GM21825 (cell line): ENCODE measurements around the gene MFN2.
"Not testable (repeated sequence)": the region's sequence is repeated elsewhere in the genome, so short reads cannot be mapped to it uniquely, and the experiment has no call there.

Experiments used
- ATAC-seq: cut with Tn5 transposase; IDR thresholded peaks from one replicate; pipeline ENCODE4 v1.9.1; 2021; ENCODE audit warnings: mild to moderate bottlenecking, moderate library complexity; ENCODE audit not compliant: unreplicated experiment

The MFN2 gene

DNA sequence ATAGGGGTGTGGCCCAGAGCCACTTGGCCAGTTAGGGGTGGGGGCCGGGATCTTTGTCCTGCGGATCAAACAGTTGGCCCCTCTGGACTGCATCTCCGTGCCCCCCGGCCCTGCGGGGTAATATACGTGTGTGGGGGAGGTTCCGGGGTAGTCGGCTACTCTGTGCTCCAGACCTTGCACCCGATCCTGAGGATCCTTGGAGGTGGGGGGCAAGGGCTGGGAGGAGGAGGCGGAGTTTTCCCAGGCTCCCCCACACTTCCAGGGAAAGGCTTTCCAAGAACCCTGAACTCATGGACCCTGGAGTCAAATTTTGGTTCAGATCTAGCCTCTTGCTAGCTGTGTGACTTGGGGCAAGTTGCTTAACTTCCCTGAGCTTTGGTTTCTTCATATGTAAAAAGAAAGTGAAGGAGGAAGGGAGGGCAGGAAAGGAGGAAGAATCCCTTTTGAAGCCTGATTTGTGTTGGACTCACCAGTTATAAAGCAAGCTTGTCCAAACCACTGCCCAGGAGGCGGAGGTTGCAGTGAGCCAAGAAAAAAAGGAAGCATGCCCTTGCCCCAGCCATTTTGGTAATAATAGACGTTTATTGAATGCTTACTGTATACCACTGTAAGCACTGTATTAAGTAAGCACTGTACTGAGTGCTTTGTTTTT, 39.7 kb downstream of the MFN2 start:
- no peak for ATAC-seq

DNA sequence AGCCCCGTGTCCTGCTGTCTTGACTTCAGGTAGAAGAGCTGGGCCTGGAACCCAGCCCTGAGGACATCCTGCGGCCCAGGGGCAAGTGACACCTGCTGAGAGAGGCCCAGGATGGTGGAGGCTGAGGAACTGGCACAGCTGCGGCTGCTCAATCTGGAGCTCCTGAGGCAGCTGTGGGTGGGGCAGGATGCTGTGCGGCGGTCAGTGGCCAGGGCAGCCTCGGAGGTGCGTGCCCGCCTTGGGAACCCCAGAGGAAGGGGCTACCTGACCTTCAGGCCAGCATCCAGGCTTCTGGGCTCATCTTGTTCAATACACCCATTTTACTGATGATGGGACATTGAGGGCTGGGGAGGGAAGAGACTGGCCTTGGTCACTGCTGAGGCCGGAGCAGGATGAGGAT, 41.4 kb downstream of the MFN2 start:
- ATAC-seq: no peak

DNA sequence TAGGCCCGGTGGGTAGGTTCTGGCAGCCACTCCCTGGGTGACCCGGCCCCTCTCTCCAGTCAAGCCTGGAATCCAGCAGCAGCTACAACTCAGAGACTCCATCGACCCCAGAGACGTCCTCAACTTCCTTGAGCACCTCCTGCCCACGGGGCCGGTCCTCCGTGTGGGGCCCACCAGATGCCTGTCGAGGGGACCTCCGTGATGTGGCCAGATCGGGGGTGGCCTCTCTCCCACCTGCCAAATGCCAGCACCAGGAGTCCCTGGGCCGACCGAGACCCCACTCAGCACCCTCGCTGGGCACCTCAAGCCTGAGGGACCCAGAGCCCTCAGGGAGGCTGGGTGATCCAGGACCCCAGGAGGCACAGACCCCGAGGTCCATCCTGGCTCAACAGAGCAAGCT, 41.8 kb downstream of the MFN2 start:
- no peak for ATAC-seq

DNA sequence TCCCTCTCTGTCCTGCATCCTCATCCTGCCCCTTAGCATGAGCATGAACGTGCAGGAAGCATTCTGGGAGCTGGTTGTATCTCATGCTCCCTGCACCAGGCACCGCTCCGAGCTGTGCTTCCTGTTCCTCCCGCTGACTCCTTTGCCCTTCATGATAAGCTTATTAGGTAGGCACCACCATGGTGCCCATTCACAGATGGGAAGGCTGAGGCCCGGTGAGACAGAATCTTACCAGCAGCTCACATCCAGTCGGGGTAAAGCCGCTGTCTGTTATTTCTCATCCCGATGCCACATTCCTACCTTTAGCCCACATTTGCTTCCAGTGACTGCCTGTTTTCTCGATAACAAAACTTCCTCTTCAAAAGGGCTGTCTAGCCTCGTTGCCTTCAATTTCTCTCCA, 46.3 kb downstream of the MFN2 start:
- ATAC-seq: no peak

DNA sequence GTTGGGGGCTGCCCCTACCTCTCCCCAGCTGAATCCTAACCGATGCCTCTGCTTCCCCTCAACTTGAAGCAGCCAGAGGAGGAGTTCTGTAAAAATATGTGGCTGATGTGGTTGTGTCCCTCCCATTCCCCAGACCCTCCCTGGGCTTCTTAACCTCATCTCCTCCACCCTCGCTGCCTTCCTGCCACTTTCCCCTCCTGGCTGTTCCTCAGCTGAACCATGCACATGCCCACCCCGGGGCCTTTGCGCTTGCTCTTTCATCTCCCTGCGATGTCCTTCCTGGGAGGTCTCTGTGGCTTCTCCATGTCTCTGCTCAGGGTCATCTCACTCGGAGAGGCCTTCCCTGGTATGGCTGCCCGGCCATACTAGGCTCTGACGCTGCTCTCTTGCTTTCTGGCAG, 48.0 kb downstream of the MFN2 start:
- ATAC-seq: no peak

DNA sequence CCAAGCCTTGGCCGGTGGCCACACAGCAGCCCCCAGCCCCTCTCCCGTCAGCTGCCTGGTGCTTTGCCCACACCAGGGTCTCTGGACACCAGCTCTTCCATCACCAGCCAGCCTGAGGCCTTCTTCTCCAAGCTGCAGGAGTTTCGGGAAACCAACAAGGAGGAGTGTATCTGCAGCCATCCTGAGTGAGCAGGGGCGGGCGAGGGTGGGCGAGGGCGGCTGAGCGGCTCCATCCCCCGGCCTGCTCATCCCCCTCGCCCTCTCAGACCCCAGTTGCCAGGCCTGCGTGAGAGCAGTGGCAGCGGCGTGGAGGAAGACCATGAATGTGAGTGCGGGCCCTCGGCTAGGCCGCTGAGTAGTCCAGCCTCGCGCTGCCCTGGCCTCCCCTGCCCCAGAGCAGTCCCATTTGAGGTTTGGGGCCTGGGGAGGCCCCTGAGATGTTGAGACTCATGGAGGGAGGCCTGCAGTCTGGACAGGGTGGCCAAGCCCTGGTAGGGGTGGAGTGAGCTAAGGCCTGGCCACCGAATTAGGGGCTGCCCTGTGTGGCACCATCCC, 48.8 kb downstream of the MFN2 start:
- ATAC-seq: no peak

DNA sequence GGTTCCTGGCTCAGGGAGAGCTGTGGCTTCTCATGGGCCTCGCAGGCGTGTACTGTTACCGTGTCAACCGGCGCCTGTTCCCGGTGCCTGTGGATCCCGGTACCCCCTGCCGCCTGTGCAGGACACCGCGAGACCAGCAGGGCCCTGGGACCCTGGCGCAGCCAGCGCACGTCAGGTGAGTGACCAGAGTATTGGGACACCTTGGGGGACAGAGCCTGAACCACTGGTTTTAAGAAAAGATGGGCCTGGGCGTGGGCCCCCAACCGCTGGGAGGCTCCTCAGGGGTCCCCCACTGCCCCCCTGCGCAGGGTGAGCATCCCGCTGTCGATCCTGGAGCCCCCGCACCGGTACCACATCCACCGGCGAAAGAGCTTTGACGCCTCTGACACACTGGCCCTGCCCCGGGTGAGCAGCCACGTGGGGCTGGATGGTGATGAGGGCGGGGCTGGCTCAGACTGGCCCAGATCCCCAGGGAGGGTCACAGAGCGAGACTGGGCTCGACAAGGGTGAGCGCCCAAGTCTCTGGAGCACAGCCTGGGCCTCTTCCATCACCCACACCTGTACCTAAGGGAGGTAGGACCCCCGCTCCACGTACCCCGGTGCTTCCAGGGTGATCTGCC, 49.6 kb downstream of the MFN2 start:
- ATAC-seq: no peak

DNA sequence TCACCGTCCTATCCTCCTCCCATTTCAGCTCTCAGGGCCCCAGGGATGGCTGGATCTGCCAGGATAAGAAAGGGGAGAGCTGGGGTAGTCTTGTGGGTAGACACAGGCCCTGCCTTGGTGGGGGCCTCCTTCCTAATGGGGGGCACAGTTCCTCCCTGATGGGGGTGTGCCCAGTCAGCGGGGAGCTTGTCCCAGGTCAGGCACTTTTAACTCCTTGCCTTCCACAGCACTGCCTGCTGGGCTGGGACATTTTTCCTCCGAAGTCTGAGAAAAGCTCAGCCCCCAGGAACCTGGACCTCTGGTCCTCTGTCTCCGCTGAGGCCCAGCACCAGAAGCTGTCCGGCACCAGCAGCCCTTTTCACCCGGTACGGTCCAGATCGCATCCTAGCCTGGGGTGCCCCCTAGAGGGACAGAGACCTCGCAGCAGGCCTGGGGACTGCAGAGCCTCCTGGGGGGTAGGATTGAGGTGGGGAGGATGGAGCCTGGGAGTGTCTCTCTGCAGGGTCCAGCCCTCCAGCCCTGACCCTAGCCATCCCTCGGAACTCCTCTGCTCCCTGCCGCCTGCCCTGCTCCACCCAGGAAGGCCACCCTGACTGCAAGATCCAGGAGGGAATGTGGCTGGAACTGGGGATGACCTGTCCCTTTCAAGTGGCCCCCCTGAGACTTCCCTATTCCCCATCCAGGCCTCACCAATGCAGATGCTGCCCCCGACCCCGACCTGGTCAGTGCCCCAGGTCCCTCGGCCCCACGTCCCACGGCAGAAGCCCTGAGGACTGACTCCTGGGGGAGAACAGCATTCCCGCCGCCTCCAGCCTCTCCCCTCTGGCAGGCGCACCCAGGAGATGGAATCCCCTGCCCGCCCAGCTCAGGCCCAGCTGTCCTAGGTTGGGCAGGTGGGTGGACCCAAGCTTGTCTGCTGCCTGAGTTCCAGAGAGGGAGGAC, 51.1 kb downstream of the MFN2 start:
- no peak for ATAC-seq

DNA sequence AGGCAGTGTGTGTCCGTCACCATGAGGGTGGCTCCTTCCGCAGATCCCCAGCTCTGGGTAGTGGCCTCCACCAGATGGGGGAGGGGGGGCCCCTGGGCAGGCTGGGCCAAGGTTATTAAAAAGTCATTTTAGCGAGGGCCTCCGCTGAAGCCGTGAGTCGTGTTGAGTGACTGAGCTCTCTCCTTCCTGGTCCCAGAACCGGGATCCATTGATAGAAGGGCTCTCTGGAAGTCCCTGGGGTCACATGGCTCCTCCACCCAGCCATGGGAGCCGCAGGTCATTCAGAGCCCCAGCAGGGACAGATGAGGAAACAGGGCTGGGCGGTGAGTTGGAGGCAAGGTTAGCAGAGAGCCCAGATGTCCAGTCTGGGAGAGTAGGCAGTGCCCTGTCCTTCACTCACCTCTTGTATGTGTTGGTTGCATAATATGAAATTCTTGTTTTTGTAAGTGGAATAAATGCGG, 51.9 kb downstream of the MFN2 start:
- no peak for ATAC-seq

DNA sequence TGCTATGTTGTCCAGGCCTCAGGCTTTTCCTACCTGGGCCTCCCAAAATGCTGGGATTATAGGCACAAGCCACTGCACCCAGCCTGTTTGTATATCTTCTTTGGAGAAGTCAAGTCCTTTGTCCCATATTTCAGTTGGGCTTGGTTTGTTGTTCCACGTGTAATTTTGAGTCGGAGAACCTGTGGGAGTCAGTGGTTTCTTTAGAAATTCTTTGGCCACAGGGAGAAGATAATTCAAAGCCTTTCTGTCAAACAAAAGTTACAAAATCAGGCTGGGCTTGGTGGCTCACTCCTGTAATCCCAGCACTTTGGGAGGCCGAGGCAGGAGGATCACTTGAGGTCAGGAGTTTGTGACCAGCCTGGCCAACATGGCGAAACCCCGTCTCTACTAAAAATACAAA, 53.2 kb downstream of the MFN2 start:
- ATAC-seq: not testable (repeated sequence)

DNA sequence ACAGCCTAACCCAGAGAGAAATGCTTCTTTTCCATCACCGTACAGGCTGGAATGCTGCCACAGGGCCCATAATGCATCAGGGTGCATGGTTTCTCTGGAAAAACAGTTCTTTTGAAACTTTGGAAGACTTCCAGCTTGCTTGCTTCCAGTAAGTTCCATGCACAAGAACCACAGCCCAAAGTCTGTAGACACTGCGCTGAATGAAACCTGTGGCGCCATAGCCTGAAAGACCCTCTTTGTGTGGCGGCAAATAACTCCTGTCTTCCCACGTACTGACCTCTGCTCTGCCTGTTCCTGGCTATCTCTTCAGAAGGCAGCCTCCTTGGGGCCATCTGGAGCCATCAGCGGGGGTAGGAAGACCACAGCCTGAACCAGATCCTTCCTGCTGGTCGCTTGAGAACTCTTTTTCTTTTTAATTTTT, 54.1 kb downstream of the MFN2 start:
- ATAC-seq: no peak

DNA sequence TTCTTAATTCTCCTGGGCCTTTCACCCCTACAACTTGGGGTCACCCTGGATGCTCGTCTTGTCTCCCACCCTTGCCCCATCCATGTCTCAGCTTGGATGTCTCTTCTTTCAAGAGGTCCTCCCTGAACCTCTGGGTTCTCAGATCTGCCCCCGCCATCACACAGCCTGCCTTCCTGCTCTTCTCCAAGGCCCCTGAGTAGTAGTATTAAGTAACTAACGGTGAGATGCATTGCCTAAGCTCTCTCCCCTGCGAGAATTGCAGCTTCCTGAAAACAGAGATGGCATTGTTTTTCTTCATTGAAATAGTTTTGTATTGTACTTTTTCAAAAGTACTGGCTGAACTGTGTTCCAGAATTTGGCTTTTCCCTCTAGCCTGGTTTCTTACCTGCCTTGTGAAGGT, 55.1 kb downstream of the MFN2 start:
- no peak for ATAC-seq

DNA sequence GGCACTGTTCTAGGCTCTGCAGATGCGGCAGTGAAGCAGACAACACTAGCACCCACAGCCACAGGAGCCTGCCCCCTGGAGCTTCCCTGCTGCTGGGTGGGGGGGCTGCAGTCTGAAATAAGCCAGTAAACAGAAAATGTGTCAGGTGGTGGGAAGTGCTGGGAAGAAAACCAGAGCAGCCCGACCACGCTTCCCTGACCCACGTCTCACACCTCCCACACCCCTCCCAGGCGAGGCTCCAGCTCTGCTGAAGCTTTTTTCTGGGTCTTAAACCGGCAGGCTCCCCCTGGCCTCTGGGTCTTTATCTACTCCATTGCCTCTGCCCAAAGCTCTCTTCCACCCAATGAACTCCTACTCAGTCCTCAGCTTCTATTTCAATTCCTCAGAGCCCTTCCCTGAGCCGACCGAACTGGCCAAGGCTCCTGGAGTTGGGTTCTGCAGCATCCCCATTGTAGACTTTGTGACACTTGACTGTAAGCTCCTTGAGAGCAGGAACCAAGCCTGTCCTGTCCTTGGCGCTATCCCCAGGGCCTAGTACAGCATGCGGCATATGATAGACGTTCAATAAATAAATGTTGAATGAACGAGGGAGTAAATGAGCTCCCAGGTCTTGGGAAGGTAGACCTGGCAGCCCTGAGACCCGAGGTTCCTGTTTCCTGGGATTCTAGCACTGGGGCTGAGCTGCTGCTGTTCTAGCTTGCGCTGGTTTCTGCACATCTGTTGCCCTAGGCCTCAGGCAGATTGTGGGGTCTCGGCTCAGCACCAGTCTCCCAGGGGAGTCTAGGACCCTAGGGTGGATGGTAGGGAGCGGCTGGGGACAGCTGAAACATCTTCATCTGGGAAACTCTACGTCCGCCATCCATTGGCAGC, 57.5 kb downstream of the MFN2 start:
- no peak for ATAC-seq

DNA sequence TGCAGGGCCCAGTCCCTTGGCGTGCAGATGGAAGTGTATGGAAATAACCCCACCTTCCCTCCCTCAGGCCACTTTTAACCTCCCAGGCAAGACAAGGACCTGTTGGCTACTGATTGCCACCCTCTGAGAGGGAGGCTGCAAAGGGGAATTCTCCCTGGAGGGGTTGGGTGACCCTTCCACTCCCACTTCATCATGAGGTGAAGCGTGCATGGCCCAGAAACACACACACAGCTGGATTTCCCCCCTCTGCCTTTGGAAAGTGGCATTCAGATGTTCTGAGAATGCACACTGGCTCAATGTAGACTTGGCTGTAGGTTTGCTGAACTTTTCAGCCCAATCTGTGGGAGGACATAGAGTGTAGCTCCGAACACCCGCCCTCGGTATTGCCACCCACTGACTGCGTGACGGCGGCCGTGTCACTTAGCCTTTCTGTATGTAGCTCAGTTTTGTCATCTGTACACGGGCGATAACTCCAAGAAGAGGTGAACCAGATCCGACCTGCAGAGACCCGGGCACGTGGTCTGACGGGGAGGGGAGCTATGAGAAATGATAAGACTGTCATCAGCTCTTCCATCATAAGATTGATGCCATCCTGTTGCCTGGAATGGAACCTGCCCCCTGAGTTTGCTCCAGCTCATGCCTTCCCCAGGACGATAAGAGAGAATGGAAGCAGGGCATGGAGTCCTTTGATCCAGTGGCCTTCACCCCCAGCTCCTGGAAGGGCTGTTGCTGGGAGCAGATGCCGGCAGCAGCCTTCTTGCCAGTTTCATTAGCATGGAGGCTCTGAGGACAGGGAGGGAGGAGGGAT, 58.3 kb downstream of the MFN2 start:
- no peak for ATAC-seq

DNA sequence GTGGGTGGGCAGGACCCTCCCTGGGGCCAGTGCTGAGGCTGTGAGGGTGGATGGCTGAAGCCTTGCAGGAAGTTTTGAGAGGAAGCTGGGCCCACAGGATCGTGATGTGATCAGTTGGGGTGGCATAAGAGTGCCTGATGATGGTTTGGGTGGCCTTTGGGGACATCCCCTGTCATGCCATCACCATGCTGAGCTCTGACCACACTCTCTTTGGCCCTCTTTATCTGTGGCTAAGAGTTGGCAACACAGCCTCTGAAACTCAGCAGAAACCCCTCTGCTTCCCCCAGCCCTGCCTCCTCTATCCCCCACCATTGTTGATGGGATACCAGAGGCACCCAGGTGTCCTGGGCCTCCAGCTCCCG, 58.9 kb downstream of the MFN2 start:
- ATAC-seq: no peak

DNA sequence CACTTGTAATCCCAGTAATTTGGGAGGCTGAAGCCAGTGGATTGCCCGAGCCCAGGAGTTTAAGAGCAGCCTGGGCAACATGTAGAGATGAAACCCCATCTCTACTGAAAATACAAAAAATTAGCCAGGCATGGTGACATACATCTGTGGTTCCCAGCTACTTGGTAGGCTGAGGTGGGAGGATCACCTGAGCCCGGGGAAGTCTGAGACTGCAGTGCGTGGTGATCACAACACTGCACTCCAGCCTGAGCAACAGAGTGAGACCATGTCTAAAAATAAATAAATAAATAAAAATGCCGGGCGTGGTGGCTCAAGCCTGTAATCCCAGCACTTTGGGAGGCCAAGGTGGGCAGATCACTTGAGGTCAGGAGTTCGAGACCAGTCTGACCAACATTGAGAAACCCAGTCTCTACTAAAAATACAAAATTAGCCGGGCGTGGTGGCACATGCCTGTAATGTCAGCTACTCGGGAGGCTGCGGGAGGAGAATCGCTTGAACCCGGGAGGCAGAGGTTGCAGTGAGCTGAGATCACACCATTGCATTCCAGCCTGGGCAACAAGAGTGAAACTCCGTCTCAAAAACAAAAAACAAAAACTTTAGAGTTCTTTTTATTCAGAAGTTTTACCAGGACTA, 59.7 kb downstream of the MFN2 start:
- peak; percentile 44 for ATAC-seq

DNA sequence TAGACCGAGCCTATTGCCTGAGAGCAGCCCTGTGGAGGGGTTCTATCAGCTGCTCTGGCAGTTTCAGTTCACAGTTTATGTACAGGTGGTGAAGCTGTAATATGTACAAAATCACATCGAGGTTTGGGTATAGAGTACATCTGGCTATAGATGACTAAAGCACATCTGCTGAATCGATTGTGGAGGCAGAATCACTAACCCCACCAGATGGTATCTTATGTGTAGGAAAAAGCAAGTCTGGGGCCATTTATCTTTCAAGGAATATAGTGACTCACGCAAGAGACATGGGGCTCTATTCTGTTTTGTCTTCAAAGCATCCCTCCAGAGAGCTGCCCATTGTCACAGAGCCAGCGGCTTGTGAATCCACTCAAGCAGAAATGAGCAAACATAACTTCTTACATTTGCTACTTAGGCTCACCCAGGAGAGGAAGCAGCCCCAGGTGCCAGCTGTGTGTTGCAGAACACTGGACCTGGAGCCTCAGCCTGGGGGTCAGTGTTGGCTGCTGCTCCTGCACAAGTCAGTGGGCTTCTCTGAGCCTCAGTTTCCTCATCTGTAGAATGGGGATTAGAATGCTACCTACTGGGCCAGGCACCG, 60.3 kb downstream of the MFN2 start:
- ATAC-seq: peak; percentile 59

DNA sequence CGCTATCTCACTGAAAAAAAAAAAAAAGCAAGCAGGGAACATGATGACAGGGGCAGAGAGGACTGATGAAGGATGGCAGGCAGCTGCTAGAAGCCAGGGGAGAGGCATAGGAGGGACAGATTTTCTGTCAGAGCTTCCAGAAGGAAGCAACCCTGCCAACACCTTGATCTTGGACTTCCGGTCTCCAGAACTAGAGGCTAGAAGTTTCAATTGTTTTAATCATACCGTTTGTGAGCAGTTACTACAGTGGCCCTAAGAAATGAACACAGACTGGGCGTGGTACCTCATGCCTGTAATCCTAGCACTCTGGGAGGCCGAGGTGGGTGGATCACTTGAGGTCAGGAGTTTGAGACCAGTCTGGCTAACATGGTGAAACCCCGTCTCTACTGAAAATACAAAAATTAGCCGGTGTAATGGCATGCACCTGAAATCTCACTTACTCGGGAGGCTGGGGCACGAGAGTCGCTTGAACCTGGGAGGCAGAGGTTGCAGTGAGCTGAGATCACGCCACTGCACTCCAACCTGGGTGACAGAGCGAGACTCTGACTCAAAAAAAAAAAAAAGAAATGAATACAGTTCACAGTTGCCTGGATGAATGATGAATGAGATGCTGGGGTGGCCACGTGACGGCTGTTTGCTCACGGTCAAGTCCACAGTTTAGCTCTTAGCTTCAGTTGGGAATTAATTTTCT, 64.1 kb downstream of the MFN2 start:
- ATAC-seq: not testable (repeated sequence)
